ENCODE measurements around the gene ERMN.
A peak's percentile ranks its signal among the peaks of the same experiment; 100 is the strongest.

ERMN gene

GRCh38 chr2:157327621-157328500 lies 2.2 kb upstream of the ERMN start:
- FAIRE-seq = no peak

- FAIRE-seq = no peak
These were observed 1.6 kb upstream of the ERMN start for GRCh38 chr2:157327200-157327599.

DNA sequence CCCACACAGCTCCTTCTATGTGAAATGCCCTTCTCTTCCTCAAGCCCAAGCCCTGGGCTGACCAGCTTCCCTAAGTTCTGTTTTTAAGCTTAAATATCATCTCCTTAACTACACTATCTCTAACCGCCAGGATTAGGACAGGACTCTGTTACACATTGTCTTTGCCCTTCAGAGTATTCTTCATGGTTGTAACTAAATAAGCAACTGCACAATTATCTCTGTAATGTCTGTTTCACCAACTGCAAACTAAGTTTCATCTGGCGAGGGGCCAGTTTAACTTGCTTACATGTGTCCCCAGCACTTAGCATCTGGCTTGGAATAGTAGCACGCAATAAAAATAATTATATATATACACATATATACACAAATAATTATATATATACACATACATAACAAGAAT lies 1.1 kb upstream of the ERMN start:
- FAIRE-seq = no peak

- no peak for FAIRE-seq
These were observed 1.2 kb downstream of the ERMN start for GRCh38 chr2:157324331-157324843.

DNA sequence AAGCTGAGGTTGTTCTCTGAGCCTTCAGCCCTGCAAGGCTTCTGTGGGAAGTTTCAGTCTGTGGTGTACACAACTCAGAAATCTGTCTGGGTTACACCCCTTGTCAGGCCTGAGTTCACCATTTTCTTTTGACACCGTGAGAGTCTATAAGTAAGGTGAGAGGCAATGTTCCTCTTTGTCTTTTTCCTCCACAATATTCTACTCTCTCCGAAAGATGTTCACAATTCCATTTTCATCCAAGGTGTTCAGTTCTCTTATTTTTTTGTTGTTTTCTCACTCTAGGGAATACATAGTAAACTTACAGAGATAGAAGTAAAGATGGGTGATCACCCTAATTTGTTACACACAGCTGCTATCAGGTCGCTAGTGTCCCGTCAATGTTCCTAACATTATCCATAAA lies 3.2 kb downstream of the ERMN start:
- FAIRE-seq = no peak

GRCh38 chr2:157321466-157321865 lies 4.2 kb downstream of the ERMN start:
- no peak for FAIRE-seq

- no peak for FAIRE-seq
These were observed 5.2 kb downstream of the ERMN start for GRCh38 chr2:157320409-157320808.

DNA sequence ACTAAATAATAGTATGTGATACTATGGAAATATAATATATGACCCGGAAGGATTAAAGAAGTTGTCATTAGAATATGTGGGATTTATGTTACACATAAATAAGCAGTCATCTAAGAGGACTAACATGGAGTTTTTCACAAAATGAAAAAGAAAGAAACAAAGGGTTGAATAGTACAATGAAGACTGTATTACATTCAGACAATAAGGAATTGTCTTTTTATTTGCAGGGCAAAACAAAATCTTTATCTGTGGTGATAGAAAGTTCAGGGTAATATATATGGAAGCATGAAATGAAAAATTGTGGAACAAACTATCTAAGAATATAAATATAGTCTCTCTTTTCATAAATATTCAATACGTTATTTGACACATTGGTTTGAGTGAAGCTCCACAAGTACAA lies 5.8 kb downstream of the ERMN start:
- no peak for FAIRE-seq

DNA sequence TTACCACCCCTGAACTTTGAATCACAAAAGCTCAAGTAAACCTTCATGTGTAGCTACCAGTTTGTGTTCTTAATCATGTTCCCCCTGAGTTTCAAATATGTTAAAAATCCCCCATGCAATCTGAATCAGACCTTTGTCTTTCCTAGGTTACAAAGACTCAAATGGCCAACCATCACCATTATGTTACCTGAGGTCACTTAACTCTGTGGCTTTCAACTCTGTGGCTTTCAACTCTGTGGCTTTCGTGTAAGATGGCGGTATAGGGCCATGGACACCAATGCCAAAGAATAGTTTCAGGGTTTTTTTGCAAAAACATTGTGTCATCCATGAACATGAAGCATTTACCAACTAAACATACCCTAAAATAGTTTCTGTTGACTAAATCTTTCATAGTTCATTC lies 6.7 kb downstream of the ERMN start:
- FAIRE-seq = no peak

- no peak for FAIRE-seq
These were observed 9.7 kb downstream of the ERMN start for GRCh38 chr2:157315901-157316300.

GRCh38 chr2:157312866-157313486 lies 12.6 kb downstream of the ERMN start:
- FAIRE-seq = no peak

DNA sequence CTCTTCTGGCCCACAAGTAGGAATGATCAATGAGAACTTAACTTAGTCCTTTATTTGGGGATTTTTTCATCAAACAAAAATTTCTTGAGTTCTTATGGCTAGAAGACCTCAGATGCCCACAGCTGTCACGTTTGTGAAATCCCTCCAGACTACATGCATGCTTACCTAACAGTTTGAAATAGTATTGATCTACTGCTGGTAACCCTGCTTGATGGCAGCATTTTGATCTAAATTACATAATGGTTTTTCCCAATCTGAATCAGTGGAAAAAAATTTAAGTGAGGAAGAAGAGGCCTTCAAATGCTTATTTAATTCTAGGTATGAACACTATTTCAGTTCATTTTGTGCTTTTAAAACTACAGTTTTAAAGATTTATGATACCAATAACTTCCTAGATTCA lies 13.9 kb downstream of the ERMN start:
- FAIRE-seq = no peak

DNA sequence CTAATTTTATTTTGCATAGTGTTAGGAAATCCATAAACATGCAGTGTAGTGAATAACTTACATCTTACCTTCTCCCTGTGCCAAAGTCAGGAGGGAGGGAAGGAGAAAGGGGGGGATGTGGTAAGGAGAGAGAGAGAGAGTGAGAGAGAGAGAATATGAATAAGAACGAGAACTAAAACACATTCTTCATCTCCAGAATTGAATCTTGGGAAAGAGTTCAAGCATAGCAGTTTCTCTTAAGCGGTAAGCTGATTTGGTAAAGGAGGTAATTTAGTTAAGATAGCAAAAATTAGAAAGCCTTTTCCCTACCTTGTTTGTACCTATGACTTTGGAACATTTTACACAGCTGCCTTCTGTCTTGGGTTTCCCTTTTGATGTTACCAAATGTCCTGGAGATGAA lies 15.7 kb downstream of the ERMN start:
- no peak for FAIRE-seq

DNA sequence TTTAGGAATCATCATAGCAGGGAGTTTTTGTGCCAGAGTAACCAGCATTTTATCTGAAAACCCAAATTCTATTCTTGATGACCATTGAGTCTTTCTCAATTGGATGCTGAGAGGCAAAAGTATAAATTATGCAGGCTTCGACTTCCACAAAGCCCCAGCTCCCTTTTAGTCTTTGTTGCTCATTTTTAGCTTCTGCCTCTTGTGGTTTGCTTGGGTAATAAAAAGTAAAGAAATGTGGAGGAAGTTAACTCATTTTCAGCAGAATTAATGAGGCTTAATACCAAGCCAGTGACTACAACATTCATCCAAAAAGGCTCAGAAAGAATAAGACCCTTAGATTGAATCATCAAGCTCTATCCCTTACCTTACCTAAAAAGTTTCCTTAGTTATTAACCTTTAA lies 18.6 kb downstream of the ERMN start:
- FAIRE-seq = no peak

- FAIRE-seq = no peak
These were observed 19.9 kb downstream of the ERMN start for GRCh38 chr2:157305723-157306110.

- FAIRE-seq = no peak
These were observed 20.6 kb downstream of the ERMN start for GRCh38 chr2:157304811-157305722.

GRCh38 chr2:157303612-157304011 lies 22.0 kb downstream of the ERMN start:
- FAIRE-seq = no peak

- peak; percentile 90 for FAIRE-seq
These were observed 23.0 kb downstream of the ERMN start for GRCh38 chr2:157302492-157303099.

DNA sequence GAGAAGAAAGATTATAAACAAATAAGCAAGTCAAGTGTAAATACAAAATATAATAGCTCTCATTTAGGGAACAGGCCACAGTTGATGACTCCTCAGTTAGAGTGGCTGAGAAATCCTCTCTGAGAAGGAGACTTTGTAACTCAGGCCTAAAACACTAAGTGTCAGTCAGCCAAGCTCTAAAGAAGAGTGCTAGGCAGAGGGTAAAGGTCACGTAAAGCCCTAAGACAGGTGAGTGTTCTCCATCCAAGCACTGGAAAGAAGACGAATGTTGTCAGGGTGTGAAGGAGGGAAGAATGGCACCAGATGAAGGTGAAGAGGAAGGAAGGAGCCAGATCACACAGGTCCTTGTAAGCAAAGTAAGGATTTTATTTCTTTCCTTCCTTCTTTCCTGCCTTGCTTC lies 24.3 kb downstream of the ERMN start:
- FAIRE-seq = no peak

GRCh38 chr2:157296958-157297357 lies 28.7 kb downstream of the ERMN start:
- FAIRE-seq = no peak

DNA sequence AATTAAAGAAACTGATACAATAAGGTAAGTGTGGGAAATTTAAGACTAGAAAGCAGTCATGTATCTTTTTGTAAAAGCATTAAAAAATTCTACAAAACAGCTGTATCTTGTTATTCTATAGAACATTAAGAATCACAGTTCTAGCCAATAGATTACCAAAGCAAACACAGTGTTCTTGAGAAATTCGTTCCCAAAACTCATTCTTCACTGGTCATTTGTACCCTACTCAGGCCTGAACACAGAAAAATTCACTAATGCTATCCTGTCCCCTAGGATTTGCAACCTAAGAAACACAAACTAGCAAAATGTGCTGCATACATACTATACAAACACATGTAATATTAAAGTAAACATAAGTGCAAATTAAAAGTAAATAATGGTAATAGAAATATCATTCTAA lies 29.1 kb downstream of the ERMN start:
- no peak for FAIRE-seq

GRCh38 chr2:157292853-157293252 lies 32.8 kb downstream of the ERMN start:
- no peak for FAIRE-seq

GRCh38 chr2:157291018-157291417 lies 34.6 kb downstream of the ERMN start:
- no peak for FAIRE-seq

Measured in G401.6 (cell line).